NCI-H1417 treated with DMSO at 0.1 percent for 48 hours (cell line): ENCODE results near the gene SCTR.

Experiments
- DNase-seq: peaks from one replicate; lab custom pipeline; 2025; lab: John Stamatoyannopoulos, UW

Gene SCTR

GRCh38 chr2:119523952-119524694 lies at the start of gene SCTR:
SCTR (minus strand) TSS chr2:119524483; CDS start chr2:119524226, 257 bp downstream.
- DNase-seq, result no peak

DNA sequence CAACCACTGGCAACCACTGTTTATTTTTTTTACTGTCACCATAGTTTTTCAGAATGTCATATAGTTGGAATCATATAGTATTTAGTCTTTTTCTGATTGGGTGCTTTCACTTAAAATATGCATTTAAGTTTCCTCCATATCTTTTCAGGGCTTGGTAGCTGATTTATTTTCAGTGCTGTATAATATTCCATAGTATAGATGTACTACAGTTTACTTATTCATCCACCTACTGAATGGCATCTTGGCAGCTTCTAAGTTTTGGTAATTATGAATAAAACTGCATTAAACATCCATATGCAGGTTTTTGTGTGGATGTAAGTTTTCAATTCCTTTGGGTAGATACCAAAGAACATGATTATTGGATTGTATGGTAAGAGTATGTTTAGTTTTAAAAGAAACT lies 43.0 kb upstream of the SCTR start:
- DNase-seq, result no peak

- no peak for DNase-seq
These were observed 41.2 kb upstream of the SCTR start for GRCh38 chr2:119565481-119565880.

- DNase-seq, result no peak
These were observed 29.5 kb upstream of the SCTR start for GRCh38 chr2:119553687-119554344.

DNA sequence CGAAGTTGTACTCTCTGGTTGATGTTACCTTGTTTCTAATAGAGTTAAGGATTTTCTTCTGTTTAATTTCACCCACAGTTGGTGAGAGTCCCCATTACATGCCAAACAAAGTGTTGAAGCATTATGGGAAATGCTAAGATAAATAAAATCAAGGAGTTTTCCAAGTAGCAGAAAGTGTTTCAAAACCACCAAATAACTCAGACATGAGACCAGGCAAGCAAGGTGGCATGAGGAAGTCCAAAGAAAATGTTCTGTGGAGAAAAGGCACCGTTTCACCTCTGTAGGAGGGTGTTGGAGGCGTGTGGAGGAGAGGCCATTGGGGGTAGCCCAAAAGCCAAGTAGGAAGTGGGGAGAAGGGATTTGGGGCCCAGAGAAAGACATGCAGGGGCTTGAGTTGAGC lies 28.6 kb upstream of the SCTR start:
- DNase-seq, result no peak

GRCh38 chr2:119550856-119551255 lies 26.6 kb upstream of the SCTR start:
- DNase-seq, result no peak

DNA sequence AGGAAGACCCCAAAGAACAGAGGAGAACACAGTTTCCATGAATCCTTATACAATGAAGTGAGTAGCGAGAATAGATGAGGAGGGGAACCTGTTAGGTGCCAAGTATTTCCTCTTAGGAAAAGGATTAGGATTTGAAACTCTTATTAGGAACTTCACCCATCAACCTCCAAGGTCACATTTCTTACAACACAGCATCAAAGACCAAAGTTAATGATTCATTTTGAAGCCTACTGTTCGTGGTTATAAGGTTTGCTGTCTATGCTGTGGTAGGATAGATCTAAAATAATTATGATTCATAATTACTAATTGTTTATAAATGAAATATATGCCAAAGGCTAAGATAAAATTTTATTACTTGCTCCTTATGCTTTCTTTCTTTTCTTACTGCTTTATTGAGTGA lies 26.1 kb upstream of the SCTR start:
- DNase-seq, result no peak

DNA sequence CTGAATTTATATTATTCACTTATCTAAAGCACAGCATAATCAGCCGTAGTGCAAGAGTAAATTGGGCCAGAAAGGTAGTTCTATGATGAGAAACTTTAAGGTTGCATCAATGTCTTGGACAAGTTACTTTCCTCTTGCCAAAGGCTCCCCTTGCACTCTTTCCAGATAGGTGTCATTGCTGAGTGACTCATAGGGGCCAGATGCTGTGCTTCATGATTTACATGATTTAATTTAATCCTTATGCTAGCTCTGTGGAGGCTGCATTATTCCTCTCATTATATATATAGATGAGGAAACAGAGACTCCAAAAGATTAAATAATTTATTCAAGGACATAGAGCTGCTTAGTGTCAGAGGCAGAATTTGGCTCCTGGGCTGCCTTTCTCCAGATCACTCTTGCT lies 25.0 kb upstream of the SCTR start:
- DNase-seq, result no peak

- no peak for DNase-seq
These were observed 24.3 kb upstream of the SCTR start for GRCh38 chr2:119548516-119549120.

DNA sequence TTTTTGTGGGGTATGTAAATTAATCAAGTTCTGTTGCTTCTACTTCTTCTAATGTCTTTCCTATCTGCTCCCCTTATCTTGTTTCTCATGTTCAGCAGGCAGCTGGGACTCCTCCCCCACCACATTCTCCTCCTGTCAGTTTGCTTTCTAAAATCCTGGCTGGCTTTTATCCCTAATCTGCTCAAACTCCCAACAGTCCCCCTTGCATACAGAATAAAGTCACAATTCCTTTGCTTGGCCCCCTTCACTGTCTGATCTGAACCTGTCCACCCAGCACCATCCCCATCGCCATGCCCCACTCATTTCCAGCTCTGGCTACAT lies 22.1 kb upstream of the SCTR start:
- no peak for DNase-seq

- no peak for DNase-seq
These were observed 21.6 kb upstream of the SCTR start for GRCh38 chr2:119545754-119546446.

DNA sequence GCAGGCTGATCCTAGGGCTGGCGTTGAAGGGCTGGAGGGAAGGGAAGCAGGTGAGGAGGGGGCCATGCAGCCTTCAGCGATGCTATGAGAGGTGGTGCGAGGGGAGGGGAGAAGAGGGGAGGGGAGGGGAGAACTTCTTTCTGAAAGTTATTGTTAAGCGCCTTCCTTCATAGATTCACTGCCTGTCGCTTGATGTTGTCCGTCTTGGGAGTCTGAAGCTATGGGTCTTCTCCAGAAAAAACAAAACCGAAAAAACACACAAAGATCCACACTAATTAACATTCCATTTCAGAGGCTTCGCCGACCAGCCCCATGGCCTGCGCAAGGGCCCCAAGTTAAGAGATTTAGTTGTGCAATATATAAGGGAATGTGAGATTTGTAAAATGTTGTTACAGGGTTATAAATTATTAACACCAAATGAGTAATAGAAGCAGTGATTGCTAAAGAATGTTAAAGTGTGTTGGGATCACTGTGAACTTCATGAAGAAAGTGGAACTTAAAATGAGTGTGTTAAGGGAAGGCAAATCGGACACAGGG lies 20.7 kb upstream of the SCTR start:
- no peak for DNase-seq

- DNase-seq, result no peak
These were observed 20.0 kb upstream of the SCTR start, which contains the start of gene CFAP221 for GRCh38 chr2:119544075-119544938. CFAP221 (plus strand) TSS chr2:119544449; CDS start chr2:119546132, 1,683 bp downstream.

DNA sequence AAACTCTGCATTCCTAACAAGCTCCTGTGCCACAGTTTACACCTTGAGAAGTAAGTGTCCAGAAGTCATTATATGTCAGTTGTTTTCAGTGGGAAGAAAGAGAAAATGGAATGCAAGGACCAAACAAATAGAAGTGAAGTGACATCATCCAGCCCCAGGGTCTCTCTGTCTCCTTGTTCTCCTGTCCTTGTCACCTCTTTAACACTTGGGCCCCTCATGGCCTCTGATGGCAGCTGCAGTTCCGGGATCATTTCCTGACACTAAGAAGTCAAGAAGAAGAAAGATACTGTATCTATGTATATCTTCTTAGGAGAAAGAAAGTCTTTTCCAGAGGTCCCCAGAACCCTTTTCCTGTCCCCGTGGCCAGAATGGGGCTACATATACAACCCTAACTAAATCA lies 17.2 kb upstream of the SCTR start:
- no peak for DNase-seq

DNA sequence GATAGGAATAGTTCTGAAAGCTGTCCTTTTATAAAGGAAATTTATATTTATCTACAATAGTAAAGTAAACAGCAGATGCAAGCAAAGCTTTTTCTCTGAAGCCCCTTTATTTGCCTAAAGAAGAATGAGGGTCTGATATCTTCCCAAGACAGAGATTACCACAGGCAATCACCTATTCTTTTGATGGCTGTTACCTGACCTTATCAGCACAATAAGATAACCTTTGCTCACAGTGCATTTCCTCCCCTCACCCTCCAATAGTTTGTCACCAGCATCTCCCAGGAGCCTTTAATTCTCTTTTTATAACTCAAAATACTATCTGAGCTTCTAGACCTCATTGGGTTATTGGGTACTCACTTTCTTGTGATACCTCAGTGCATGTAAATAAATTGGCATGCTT lies 13.5 kb upstream of the SCTR start:
- DNase-seq, result no peak

DNA sequence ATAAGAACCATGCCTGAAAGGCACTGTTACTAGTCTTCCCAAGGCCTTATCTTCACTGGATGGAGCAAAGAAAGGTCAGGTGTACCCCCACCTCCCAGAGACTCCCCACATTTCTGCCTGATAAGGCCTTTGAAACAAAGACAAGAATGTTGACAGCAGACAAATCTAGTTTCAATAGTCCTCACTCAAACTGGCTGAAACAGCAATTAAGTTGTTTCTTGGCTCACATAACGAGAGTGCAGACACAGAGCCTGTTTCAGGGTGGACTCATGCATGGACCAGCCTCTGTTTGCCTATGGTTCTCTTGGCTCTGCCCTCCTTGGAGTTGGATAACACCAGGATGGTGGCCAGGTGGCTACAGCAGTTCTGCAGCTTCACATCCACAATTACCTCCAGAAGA lies 12.4 kb upstream of the SCTR start:
- DNase-seq, result no peak

DNA sequence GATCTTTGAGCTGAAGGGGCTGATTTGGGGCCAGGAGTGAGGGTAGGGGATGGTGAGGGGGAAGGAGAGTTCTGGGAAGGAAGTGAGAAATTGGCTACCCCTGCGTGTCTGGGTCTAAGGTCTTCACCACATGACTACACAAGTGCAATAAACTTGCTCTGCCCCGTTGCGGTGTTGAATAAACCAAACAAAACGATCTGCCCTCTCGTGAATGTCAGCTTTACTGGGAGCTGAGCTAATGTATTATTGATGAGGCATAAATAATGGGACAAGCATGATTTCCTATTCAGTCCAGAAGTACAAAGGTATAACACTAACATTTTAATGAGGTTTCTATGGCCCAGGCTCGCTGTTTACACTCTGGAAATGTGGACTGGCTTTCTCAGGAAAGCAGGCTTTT lies 11.9 kb upstream of the SCTR start:
- no peak for DNase-seq

DNA sequence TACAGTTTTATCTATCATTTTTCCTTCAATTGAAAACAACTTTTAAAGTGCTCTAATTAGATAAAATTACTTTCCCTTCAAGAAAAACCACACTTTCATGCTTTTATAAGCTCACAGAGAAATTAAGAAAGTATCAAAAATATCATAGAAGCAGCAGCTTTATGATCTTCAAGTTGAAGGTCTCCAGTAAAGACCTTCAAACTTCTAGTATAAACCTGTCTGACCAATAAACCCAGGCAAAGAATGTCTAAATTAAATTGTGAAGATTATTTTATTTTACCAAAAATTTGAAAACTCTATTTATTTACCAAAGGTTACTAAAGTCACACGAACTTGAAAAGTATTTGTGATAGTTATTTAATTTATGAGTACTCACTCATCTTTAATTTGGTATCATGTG lies 9.3 kb upstream of the SCTR start:
- no peak for DNase-seq

DNA sequence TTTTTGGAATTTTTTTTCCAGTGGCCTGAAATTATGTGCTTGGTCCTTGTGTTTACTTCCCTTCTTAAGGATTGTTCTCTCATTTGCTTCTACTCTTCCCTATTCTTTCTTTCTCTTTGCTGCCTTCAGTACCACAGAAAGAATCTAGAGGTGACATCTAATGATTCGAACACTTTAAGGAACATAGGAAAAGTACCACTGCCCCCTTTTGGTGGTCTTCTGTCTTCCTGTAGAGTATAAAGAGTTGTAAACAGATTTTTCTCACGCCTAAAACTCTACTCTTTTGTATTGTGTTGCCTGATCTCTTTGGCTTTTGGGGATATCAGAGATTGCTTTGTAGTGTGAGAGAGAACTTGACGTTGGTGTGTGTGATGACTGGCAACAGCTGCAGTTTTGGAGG lies 7.0 kb upstream of the SCTR start:
- DNase-seq, result no peak

- no peak for DNase-seq
These were observed 3.7 kb upstream of the SCTR start for GRCh38 chr2:119527999-119528398.

DNA sequence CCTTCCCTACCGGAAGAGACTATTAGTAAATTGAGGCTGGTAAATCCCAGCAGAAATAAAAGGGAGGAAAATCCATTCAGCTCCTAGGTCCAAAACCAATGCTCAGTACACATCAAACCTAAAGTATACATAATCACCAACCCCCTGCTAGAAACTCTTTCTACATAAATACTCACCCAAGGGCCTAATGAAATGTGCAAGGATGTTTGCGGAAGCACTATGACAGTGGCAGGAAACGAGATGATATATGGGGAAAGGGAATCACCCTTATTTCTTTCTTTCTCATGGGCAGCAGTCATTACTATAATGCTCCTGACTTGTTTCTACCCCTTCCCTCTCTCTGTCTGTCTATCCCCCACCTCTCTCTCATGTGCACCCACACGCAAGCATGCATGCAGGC lies 1.3 kb upstream of the SCTR start:
- no peak for DNase-seq
